GM23338 (cell line): ENCODE measurements around the gene SLC22A17. TPM values are rescaled to one million over a fixed set of nuclear protein-coding genes. Genes with fewer than 3 reads are reported as not detected.
A peak's percentile ranks its signal among the peaks of the same experiment; 100 is the strongest.

ENCODE experiments used
- ATAC-seq: fragments of 200-7000 bp; cut with Tn5 transposase; 3 replicates; pipeline ENCODE4 v1.9.1; 2020
- DNase-seq: peaks from one replicate; pipeline ENCODE4 v3.0.0-alpha.2; 2015; ENCODE audit warnings: low spot score
- H2AFZ ChIP-seq: fragments of 200-600 bp; sonication (generic); 2 replicates; pipeline ENCODE4 v1.8.0; 2016; ENCODE audit warnings: antibody characterized with exemption, mild to moderate bottlenecking, moderate library complexity
- H3F3A ChIP-seq: fragments of 200-600 bp; sonication (generic); replicated peaks from 2 replicates; pipeline ENCODE4 v1.8.0; 2017; ENCODE audit warnings: antibody characterized with exemption, mixed run types, low read depth
- H3K27ac ChIP-seq: fragments of 200-600 bp; sonication (generic); 2 replicates; pipeline ENCODE4 v1.6.1; 2016; ENCODE audit warnings: low read depth
- H3K27me3 ChIP-seq: fragments of 200-600 bp; sonication (generic); 2 replicates; pipeline ENCODE4 v1.8.0; 2016; ENCODE audit warnings: mild to moderate bottlenecking, mixed run types, moderate library complexity; ENCODE audit not compliant: insufficient read depth
- H3K36me3 ChIP-seq: fragments of 200-600 bp; sonication (generic); 2 replicates; pipeline ENCODE4 v1.8.0; 2016; ENCODE audit warnings: mild to moderate bottlenecking; ENCODE audit not compliant: insufficient read depth
- H3K4me1 ChIP-seq: fragments of 200-600 bp; sonication (generic); 2 replicates; pipeline ENCODE4 v1.8.0; 2016; ENCODE audit warnings: mild to moderate bottlenecking, moderate library complexity; ENCODE audit not compliant: insufficient read depth
- H3K4me2 ChIP-seq: fragments of 200-600 bp; sonication (generic); 2 replicates; pipeline ENCODE4 v1.7.1; 2017; ENCODE audit warnings: mixed run types
- H3K4me3 ChIP-seq: fragments of 200-600 bp; sonication (generic); 2 replicates; pipeline ENCODE4 v1.6.1; 2016; ENCODE audit warnings: mixed run types
- H3K79me2 ChIP-seq: fragments of 200-600 bp; sonication (generic); replicated peaks from 2 replicates; pipeline ENCODE4 v1.8.0; 2017; ENCODE audit warnings: mild to moderate bottlenecking; ENCODE audit not compliant: insufficient read depth
- H3K9me2 ChIP-seq: fragments of 200-600 bp; sonication (generic); 2 replicates; pipeline ENCODE4 v1.8.0; 2017; ENCODE audit not compliant: insufficient read depth
- H4K20me1 ChIP-seq: fragments of 200-600 bp; sonication (generic); replicated peaks from 2 replicates; pipeline ENCODE4 v1.8.0; 2017; ENCODE audit warnings: mild to moderate bottlenecking; ENCODE audit not compliant: insufficient read depth
- H3K27ac Mint-ChIP-seq: 2 replicates; pipeline ENCODE4 v1.8.0; 2020; ENCODE audit warnings: inconsistent platforms, mild to moderate bottlenecking, moderate library complexity, mixed read lengths
- H3K27me3 Mint-ChIP-seq: 3 replicates; pipeline ENCODE4 v1.8.0; 2022; ENCODE audit warnings: low read depth, mild to moderate bottlenecking, moderate library complexity, mixed read lengths, inconsistent platforms; ENCODE audit not compliant: insufficient read depth, poor library complexity
- H3K36me3 Mint-ChIP-seq: 3 replicates; pipeline ENCODE4 v1.8.0; 2021; ENCODE audit warnings: low read depth, mild to moderate bottlenecking, inconsistent platforms, moderate library complexity, mixed read lengths
- H3K4me1 Mint-ChIP-seq: 3 replicates; pipeline ENCODE4 v1.8.0; 2020; ENCODE audit warnings: mild to moderate bottlenecking, inconsistent platforms, mixed read lengths
- H3K4me3 Mint-ChIP-seq: 3 replicates; pipeline ENCODE4 v1.8.0; 2021; ENCODE audit warnings: moderate library complexity, mild to moderate bottlenecking, inconsistent platforms, mixed read lengths
- H3K9me3 Mint-ChIP-seq: 3 replicates; pipeline ENCODE4 v1.8.0; 2020; ENCODE audit warnings: moderate library complexity, mild to moderate bottlenecking, inconsistent platforms, mixed read lengths
- CREB1 ChIP-seq: fragments of 250-450 bp; sonication (Bioruptor Pico); IDR thresholded peaks from 2 replicates; pipeline ENCODE4 v1.5.0; 2020; ENCODE audit warnings: low read depth, mild to moderate bottlenecking, moderate library complexity
- ETS1 ChIP-seq: IDR thresholded peaks from 2 replicates; pipeline ENCODE4 v1.6.1; 2016; ENCODE audit warnings: antibody characterized with exemption
- EZH2 ChIP-seq: fragments of 200-600 bp; sonication (generic); IDR thresholded peaks from one replicate; pipeline ENCODE4 v1.8.0; 2017; ENCODE audit warnings: antibody characterized with exemption, mild to moderate bottlenecking, low read depth; ENCODE audit not compliant: unreplicated experiment
- EZH2phosphoT487 ChIP-seq: fragments of 200-600 bp; sonication (generic); IDR thresholded peaks from one replicate; pipeline ENCODE4 v1.8.1; 2018; ENCODE audit warnings: antibody characterized with exemption; ENCODE audit not compliant: unreplicated experiment
- JUNB ChIP-seq: IDR thresholded peaks from one replicate; pipeline ENCODE4 v1.6.1; 2016; ENCODE audit warnings: antibody characterized with exemption; ENCODE audit not compliant: unreplicated experiment
- NANOG ChIP-seq: IDR thresholded peaks from 2 replicates; pipeline ENCODE4 v1.6.1; 2016; ENCODE audit warnings: antibody characterized with exemption, borderline replicate concordance
- POLR2AphosphoS5 ChIP-seq: IDR thresholded peaks from 2 replicates; pipeline ENCODE4 v1.6.1; 2016; ENCODE audit warnings: antibody characterized with exemption, low read depth
- REST ChIP-seq: IDR thresholded peaks from one replicate; pipeline ENCODE4 v1.6.1; 2018; ENCODE audit warnings: antibody characterized with exemption; ENCODE audit not compliant: unreplicated experiment
- STAT1 ChIP-seq: IDR thresholded peaks from one replicate; pipeline ENCODE4 v1.6.1; 2016; ENCODE audit warnings: antibody characterized with exemption; ENCODE audit not compliant: unreplicated experiment
- ZNF114 ChIP-seq: fragments of 250-450 bp; sonication (Bioruptor Pico); IDR thresholded peaks from 2 replicates; pipeline ENCODE4 v1.5.0; 2020; ENCODE audit warnings: mild to moderate bottlenecking, moderate library complexity
- ZNF331 ChIP-seq: fragments of 250-450 bp; sonication (Bioruptor Pico); IDR thresholded peaks from 2 replicates; pipeline ENCODE4 v1.5.0; 2020; ENCODE audit warnings: low read depth, mild to moderate bottlenecking, moderate library complexity
- polyA plus RNA-seq: library from polyadenylated mRNA; unstranded; fragments of >200 nt; fragmentation: Nextera tagmentation; extraction: Ambion mirVana; gene quantifications from 2 replicates; pipeline ENCODE4 v1.2.1, GENCODE V29; 2016
- total RNA-seq: library from RNA; depleted of rRNA; stranded (reverse); fragments of >200 nt; shearing (Covaris generic); gene quantifications from 2 replicates; pipeline ENCODE4 v1.2.3, GENCODE V29; 2014
- TF ChIP-seq, protein P1 (sequence below), 2 experiments: fragments of 200-600 bp in 1 of 2; sonication (generic) in 1 of 2; conservative IDR thresholded peaks; 2 replicates each; pipeline versions ENCODE4 v1.5.1 to v1.6.1; 2016 to 2017; ENCODE audit warnings: antibody characterized with exemption in 2 of 2, low read depth in 2 of 2, mild to moderate bottlenecking in 2 of 2, moderate library complexity in 1 of 2
- TF ChIP-seq, protein P2 (sequence below): fragments of 250-450 bp; sonication (Bioruptor Pico); IDR thresholded peaks from 2 replicates; pipeline ENCODE4 v1.5.0; 2020; ENCODE audit warnings: mild to moderate bottlenecking, moderate library complexity

Gene SLC22A17
- total and polyA plus RNA-seq, 2 experiments from 2014 or later, result 28.6 to 56.6 TPM

DNA sequence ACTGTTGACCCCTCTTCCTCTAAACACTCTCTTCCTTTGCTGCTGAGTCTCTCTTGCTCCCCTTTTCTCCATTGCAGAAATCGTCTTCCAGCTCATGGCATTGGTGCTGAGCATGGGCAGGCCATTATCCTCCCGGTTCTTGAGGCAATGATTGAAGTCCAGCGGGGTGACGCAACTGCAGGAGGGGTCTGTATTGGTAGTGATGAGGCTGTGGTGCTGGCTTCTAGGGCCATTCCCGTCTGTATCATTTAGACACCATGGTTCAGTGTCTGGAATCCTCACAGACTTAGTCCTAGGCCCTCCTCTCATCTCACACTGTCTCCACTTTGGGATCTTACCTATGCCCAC is 720 bp upstream of the SLC22A17 start:
- Mint-ChIP-seq H3K9me3 (no peaks in the 10 kb centered on the region; the same call in 1 of the 3 replicates), H3K27ac (no peak overlapping the region), H3K4me3 (peak overlapping the region; percentile 69), H3K27me3 (peaks cover 14% of the 10 kb centered on the region), H3K36me3 (peaks cover 21% of the 10 kb centered on the region), H3K4me1 (peaks cover 12% of the 10 kb centered on the region)
- Histone ChIP-seq H3K36me3 (no peaks in the 10 kb centered on the region), H3K27me3 (peaks cover 37% of the 10 kb centered on the region), H3K4me2 (peak overlapping the region; percentile 94), H3K27ac (no peak overlapping the region), H2AFZ (peak overlapping the region; percentile 66), H3K4me3 (peak overlapping the region; percentile 85), H3K4me1 (peaks cover 5% of the 10 kb centered on the region; the same call in 1 of the 2 replicates), H3K9me2 (no peaks in the 10 kb centered on the region), H4K20me1 (peaks cover 5% of the 10 kb centered on the region; the same call in 1 of the 2 replicates), H3K79me2 (no peaks in the 10 kb centered on the region), H3F3A (no peaks in the 10 kb centered on the region)
- DNase-seq (no peak), ATAC-seq (no peak)
- TF ChIP-seq CREB1 (CRISPR knock-in tag) (no peak), JUNB (no peak), EZH2 (no peak), ETS1 (no peak), STAT1 (no peak), ZNF331 (CRISPR knock-in tag) (no peak), EZH2phosphoT487 (no peak), REST (no peak), ZNF114 (CRISPR knock-in tag) (no peak), POLR2AphosphoS5 (no peak), NANOG (no peak)
- TF ChIP-seq, protein P1, sequence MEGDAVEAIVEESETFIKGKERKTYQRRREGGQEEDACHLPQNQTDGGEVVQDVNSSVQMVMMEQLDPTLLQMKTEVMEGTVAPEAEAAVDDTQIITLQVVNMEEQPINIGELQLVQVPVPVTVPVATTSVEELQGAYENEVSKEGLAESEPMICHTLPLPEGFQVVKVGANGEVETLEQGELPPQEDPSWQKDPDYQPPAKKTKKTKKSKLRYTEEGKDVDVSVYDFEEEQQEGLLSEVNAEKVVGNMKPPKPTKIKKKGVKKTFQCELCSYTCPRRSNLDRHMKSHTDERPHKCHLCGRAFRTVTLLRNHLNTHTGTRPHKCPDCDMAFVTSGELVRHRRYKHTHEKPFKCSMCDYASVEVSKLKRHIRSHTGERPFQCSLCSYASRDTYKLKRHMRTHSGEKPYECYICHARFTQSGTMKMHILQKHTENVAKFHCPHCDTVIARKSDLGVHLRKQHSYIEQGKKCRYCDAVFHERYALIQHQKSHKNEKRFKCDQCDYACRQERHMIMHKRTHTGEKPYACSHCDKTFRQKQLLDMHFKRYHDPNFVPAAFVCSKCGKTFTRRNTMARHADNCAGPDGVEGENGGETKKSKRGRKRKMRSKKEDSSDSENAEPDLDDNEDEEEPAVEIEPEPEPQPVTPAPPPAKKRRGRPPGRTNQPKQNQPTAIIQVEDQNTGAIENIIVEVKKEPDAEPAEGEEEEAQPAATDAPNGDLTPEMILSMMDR (conservative IDR thresholded peaks at IDR 0.05; ENCODE audit: low read depth in 2 of 2), result no peak
- TF ChIP-seq, protein P2, sequence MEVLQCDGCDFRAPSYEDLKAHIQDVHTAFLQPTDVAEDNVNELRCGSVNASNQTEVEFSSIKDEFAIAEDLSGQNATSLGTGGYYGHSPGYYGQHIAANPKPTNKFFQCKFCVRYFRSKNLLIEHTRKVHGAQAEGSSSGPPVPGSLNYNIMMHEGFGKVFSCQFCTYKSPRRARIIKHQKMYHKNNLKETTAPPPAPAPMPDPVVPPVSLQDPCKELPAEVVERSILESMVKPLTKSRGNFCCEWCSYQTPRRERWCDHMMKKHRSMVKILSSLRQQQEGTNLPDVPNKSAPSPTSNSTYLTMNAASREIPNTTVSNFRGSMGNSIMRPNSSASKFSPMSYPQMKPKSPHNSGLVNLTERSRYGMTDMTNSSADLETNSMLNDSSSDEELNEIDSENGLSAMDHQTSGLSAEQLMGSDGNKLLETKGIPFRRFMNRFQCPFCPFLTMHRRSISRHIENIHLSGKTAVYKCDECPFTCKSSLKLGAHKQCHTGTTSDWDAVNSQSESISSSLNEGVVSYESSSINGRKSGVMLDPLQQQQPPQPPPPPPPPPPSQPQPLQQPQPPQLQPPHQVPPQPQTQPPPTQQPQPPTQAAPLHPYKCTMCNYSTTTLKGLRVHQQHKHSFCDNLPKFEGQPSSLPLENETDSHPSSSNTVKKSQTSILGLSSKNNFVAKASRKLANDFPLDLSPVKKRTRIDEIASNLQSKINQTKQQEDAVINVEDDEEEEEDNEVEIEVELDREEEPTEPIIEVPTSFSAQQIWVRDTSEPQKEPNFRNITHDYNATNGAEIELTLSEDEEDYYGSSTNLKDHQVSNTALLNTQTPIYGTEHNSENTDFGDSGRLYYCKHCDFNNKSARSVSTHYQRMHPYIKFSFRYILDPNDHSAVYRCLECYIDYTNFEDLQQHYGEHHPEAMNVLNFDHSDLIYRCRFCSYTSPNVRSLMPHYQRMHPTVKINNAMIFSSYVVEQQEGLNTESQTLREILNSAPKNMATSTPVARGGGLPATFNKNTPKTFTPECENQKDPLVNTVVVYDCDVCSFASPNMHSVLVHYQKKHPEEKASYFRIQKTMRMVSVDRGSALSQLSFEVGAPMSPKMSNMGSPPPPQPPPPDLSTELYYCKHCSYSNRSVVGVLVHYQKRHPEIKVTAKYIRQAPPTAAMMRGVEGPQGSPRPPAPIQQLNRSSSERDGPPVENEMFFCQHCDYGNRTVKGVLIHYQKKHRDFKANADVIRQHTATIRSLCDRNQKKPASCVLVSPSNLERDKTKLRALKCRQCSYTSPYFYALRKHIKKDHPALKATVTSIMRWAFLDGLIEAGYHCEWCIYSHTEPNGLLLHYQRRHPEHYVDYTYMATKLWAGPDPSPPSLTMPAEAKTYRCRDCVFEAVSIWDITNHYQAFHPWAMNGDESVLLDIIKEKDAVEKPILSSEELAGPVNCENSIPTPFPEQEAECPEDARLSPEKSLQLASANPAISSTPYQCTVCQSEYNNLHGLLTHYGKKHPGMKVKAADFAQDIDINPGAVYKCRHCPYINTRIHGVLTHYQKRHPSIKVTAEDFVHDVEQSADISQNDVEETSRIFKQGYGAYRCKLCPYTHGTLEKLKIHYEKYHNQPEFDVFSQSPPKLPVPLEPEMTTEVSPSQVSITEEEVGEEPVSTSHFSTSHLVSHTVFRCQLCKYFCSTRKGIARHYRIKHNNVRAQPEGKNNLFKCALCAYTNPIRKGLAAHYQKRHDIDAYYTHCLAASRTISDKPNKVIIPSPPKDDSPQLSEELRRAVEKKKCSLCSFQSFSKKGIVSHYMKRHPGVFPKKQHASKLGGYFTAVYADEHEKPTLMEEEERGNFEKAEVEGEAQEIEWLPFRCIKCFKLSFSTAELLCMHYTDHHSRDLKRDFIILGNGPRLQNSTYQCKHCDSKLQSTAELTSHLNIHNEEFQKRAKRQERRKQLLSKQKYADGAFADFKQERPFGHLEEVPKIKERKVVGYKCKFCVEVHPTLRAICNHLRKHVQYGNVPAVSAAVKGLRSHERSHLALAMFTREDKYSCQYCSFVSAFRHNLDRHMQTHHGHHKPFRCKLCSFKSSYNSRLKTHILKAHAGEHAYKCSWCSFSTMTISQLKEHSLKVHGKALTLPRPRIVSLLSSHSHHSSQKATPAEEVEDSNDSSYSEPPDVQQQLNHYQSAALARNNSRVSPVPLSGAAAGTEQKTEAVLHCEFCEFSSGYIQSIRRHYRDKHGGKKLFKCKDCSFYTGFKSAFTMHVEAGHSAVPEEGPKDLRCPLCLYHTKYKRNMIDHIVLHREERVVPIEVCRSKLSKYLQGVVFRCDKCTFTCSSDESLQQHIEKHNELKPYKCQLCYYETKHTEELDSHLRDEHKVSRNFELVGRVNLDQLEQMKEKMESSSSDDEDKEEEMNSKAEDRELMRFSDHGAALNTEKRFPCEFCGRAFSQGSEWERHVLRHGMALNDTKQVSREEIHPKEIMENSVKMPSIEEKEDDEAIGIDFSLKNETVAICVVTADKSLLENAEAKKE (CRISPR knock-in tag), result no peak
